Stimulated activated CD8-positive, alpha-beta memory T cell treated with anti-CD3 and anti-CD28 coated beads, Interleukin-2, amount 100 ng/mL, for 48 hours (primary cell): ENCODE data around the gene FAAH.
"Not testable (repeated sequence)": the region's sequence is repeated elsewhere in the genome, so short reads cannot be mapped to it uniquely, and the experiment has no call there.

Source experiments
- DNase-seq, 2 donors: peaks; one replicate each; pipeline ENCODE4 v3.0.0-alpha.2; 2020; ENCODE audit warnings: low read depth in 2 of 2

FAAH gene

GRCh38 chr1:46394108-46394871 lies at the start of gene FAAH:
Gene FAAH (plus strand): TSS chr1:46394317. CDS start chr1:46394349, 32 bp downstream.
- peak in 1 of 2 donors; percentile 13 for DNase-seq

GRCh38 chr1:46344481-46344880 lies 49.6 kb upstream of the FAAH start:
- no peak for DNase-seq

- DNase-seq = no peak
Measured at GRCh38 chr1:46345281-46345680, 48.8 kb upstream of the FAAH start.

- no peak for DNase-seq
Measured at GRCh38 chr1:46352363-46352762, 41.8 kb upstream of the FAAH start.

- not testable (repeated sequence) for DNase-seq
Measured at GRCh38 chr1:46355920-46356319, 38.2 kb upstream of the FAAH start.

GRCh38 chr1:46362158-46362557 lies 32.0 kb upstream of the FAAH start:
- no peak for DNase-seq

GRCh38 chr1:46363121-46363520 lies 31.0 kb upstream of the FAAH start:
- no peak for DNase-seq

- no peak for DNase-seq
Measured at GRCh38 chr1:46364612-46365011, 29.5 kb upstream of the FAAH start.

- not testable (repeated sequence) for DNase-seq
Measured at GRCh38 chr1:46365796-46366195, 28.3 kb upstream of the FAAH start.

- no peak for DNase-seq
Measured at GRCh38 chr1:46367072-46367471, 27.0 kb upstream of the FAAH start.

- DNase-seq = not testable (repeated sequence)
Measured at GRCh38 chr1:46367701-46368100, 26.4 kb upstream of the FAAH start.

- no peak for DNase-seq
Measured at GRCh38 chr1:46368791-46369190, 25.3 kb upstream of the FAAH start.

GRCh38 chr1:46369542-46370213 lies 24.4 kb upstream of the FAAH start:
- no peak for DNase-seq

- no peak for DNase-seq
Measured at GRCh38 chr1:46370214-46370633, 23.9 kb upstream of the FAAH start.

GRCh38 chr1:46372431-46372830 lies 21.7 kb upstream of the FAAH start:
- DNase-seq = no peak

GRCh38 chr1:46379996-46380395 lies 14.1 kb upstream of the FAAH start:
- no peak for DNase-seq

GRCh38 chr1:46380508-46380907 lies 13.6 kb upstream of the FAAH start:
- DNase-seq = no peak

GRCh38 chr1:46393510-46393909 lies 607 bp upstream of the FAAH start:
- no peak for DNase-seq

- no peak for DNase-seq
Measured at GRCh38 chr1:46394872-46395465, 852 bp downstream of the FAAH start.

- DNase-seq = no peak
Measured at GRCh38 chr1:46396441-46397398, 2.6 kb downstream of the FAAH start.

- no peak for DNase-seq
Measured at GRCh38 chr1:46399307-46399706, 5.2 kb downstream of the FAAH start.

- no peak for DNase-seq
Measured at GRCh38 chr1:46400421-46400820, 6.3 kb downstream of the FAAH start.
